Activated naive CD4-positive, alpha-beta T cell treated with anti-CD3 and anti-CD28 coated beads for 36 hours (primary cell): Measurements from ENCODE around the gene ANXA10. TPM values are rescaled to one million over a fixed set of nuclear protein-coding genes. Genes with fewer than 3 reads are reported as not detected.
"Not testable (repeated sequence)": the region's sequence is repeated elsewhere in the genome, so short reads cannot be mapped to it uniquely, and the experiment has no call there.

ENCODE experiments used
- CTCF ChIA-PET: fragments of 350-600 bp; sonication (Branson Sonifier 250); formaldehyde crosslinking; loops from one replicate; lab custom pipeline; 2021; ENCODE audit warnings: antibody characterized with exemption; lab: Charles Lee
- DNase-seq: peaks from one replicate; pipeline ENCODE4 v3.0.0-alpha.2; 2020
- H3K27ac Mint-ChIP-seq: one replicate; pipeline ENCODE4 v1.8.0; 2021; ENCODE audit warnings: mild to moderate bottlenecking, mixed read lengths
- H3K27me3 Mint-ChIP-seq: one replicate; pipeline ENCODE4 v1.8.0; 2021; ENCODE audit warnings: low read depth, mixed read lengths
- H3K36me3 Mint-ChIP-seq: one replicate; pipeline ENCODE4 v1.8.0; 2021; ENCODE audit warnings: low read depth, mixed read lengths
- H3K4me1 Mint-ChIP-seq: one replicate; pipeline ENCODE4 v1.8.0; 2021; ENCODE audit warnings: low read depth, mixed read lengths
- H3K4me3 Mint-ChIP-seq: one replicate; pipeline ENCODE4 v1.8.0; 2021; ENCODE audit warnings: mild to moderate bottlenecking, moderate library complexity, mixed read lengths
- H3K9me3 Mint-ChIP-seq: one replicate; pipeline ENCODE4 v1.8.0; 2021; ENCODE audit warnings: mixed read lengths
- intact Hi-C: fragments of 100-400 bp; cut with micrococcal nuclease; formaldehyde crosslinking; loops from one replicate; pipeline ENCODE4 v1.15.1; 2023
- total RNA-seq, 2 experiments: library from RNA; stranded (reverse); gene quantifications; one replicate each; pipeline ENCODE4 v1.2.3, GENCODE V29; 2021

ANXA10 gene
- total RNA-seq, 2 experiments from 2014 or later: not detected

- intact Hi-C loops: no loop called here
- Mint-ChIP-seq H3K9me3 (no peaks in the 10 kb centered on the region), H3K36me3 (no peaks in the 10 kb centered on the region), H3K27me3 (peaks cover 4% of the 10 kb centered on the region), H3K27ac (no peak overlapping the region), H3K4me1 (no peaks in the 10 kb centered on the region), H3K4me3 (no peak overlapping the region)
- CTCF ChIA-PET: no interaction called here
- DNase-seq: no peak
Measured at GRCh38 chr4:168124008-168124641, 31.8 kb downstream of the ANXA10 start.

- Mint-ChIP-seq H3K9me3 (no peaks in the 10 kb centered on the region), H3K27me3 (peaks cover 4% of the 10 kb centered on the region), H3K36me3 (no peaks in the 10 kb centered on the region), H3K4me3 (no peak overlapping the region), H3K4me1 (no peaks in the 10 kb centered on the region), H3K27ac (no peak overlapping the region)
- intact Hi-C loops: no loop called here
- CTCF ChIA-PET: interaction anchor here (0.7 kb wide), 1 partner anchor 11 kb away, joined by 3 read pairs; no protein-coding TSS in a partner anchor
- no peak for DNase-seq
Measured at GRCh38 chr4:168126952-168127351, 34.6 kb downstream of the ANXA10 start.

- Mint-ChIP-seq H3K9me3 (no peaks in the 10 kb centered on the region), H3K27me3 (peaks cover 6% of the 10 kb centered on the region), H3K36me3 (no peaks in the 10 kb centered on the region), H3K4me1 (no peaks in the 10 kb centered on the region), H3K4me3 (no peak overlapping the region), H3K27ac (no peak overlapping the region)
- intact Hi-C loops: no loop called here
- no peak for DNase-seq
- CTCF ChIA-PET: interaction anchor here (0.7 to 1.8 kb wide), 2 partner anchors 25 to 772 kb away, joined by 3 to 7 read pairs; no protein-coding TSS in a partner anchor
Measured at GRCh38 chr4:168128601-168129000, 36.3 kb downstream of the ANXA10 start.

- Mint-ChIP-seq H3K27me3 (peaks cover 4% of the 10 kb centered on the region), H3K27ac (no peak overlapping the region), H3K4me1 (no peaks in the 10 kb centered on the region), H3K9me3 (no peaks in the 10 kb centered on the region), H3K4me3 (no peak overlapping the region), H3K36me3 (no peaks in the 10 kb centered on the region)
- intact Hi-C loops: no loop called here
- CTCF ChIA-PET: interaction anchor here (0.6 to 1.8 kb wide), 2 partner anchors 18 to 24 kb away, joined by 3 to 7 read pairs; no protein-coding TSS in a partner anchor
- DNase-seq: no peak
Measured at GRCh38 chr4:168129046-168129772, 36.9 kb downstream of the ANXA10 start.

GRCh38 chr4:168129802-168130201 lies 37.5 kb downstream of the ANXA10 start:
- intact Hi-C loops: no loop called here
- Mint-ChIP-seq H3K27ac (no peak overlapping the region), H3K4me1 (no peaks in the 10 kb centered on the region), H3K36me3 (no peaks in the 10 kb centered on the region), H3K4me3 (no peak overlapping the region), H3K27me3 (peaks cover 4% of the 10 kb centered on the region), H3K9me3 (no peaks in the 10 kb centered on the region)
- CTCF ChIA-PET: interaction anchor here (1.8 kb wide), 1 partner anchor 24 kb away, joined by 7 read pairs; no protein-coding TSS in a partner anchor
- DNase-seq: no peak

- H3K4me1 Mint-ChIP-seq: no peaks in the 10 kb centered on the region
- H3K4me3 Mint-ChIP-seq: no peak overlapping the region
- H3K27ac Mint-ChIP-seq: no peak overlapping the region
- intact Hi-C loops: no loop called here
- no peak for DNase-seq
- H3K27me3 Mint-ChIP-seq: peaks cover 4% of the 10 kb centered on the region
- no peaks in the 10 kb centered on the region for H3K36me3 Mint-ChIP-seq
- CTCF ChIA-PET: interaction anchor here (0.7 kb wide), 1 partner anchor 508 kb away, joined by 3 read pairs; no protein-coding TSS in a partner anchor
- no peaks in the 10 kb centered on the region for H3K9me3 Mint-ChIP-seq
Measured at GRCh38 chr4:168131196-168131595, 38.9 kb downstream of the ANXA10 start.

- no peak for DNase-seq
- peaks cover 9% of the 10 kb centered on the region for H3K27me3 Mint-ChIP-seq
- no peaks in the 10 kb centered on the region for H3K4me1 Mint-ChIP-seq
- no peak overlapping the region for H3K27ac Mint-ChIP-seq
- no peaks in the 10 kb centered on the region for H3K36me3 Mint-ChIP-seq
- no peak overlapping the region for H3K4me3 Mint-ChIP-seq
- no peaks in the 10 kb centered on the region for H3K9me3 Mint-ChIP-seq
- CTCF ChIA-PET: no interaction called here
- intact Hi-C loops: no loop called here
Measured at GRCh38 chr4:168134651-168135050, 42.3 kb downstream of the ANXA10 start.

GRCh38 chr4:168135860-168136259 lies 43.5 kb downstream of the ANXA10 start:
- H3K27ac Mint-ChIP-seq, H3K27me3 Mint-ChIP-seq, intact Hi-C loops, H3K9me3 Mint-ChIP-seq, H3K4me1 Mint-ChIP-seq, CTCF ChIA-PET, H3K36me3 Mint-ChIP-seq, DNase-seq, H3K4me3 Mint-ChIP-seq: not testable (repeated sequence)

- H3K27me3 Mint-ChIP-seq: peaks cover 13% of the 10 kb centered on the region
- intact Hi-C loops, H3K4me3 Mint-ChIP-seq, H3K27ac Mint-ChIP-seq, CTCF ChIA-PET, H3K36me3 Mint-ChIP-seq, DNase-seq, H3K4me1 Mint-ChIP-seq, H3K9me3 Mint-ChIP-seq: not testable (repeated sequence)
Measured at GRCh38 chr4:168137695-168138094, 45.4 kb downstream of the ANXA10 start.

GRCh38 chr4:168138143-168138542 lies 45.8 kb downstream of the ANXA10 start:
- intact Hi-C loops: no loop called here
- Mint-ChIP-seq H3K9me3 (no peaks in the 10 kb centered on the region), H3K36me3 (no peaks in the 10 kb centered on the region), H3K27ac (no peak overlapping the region), H3K4me3 (no peak overlapping the region), H3K4me1 (no peaks in the 10 kb centered on the region), H3K27me3 (peaks cover 13% of the 10 kb centered on the region)
- DNase-seq: no peak
- CTCF ChIA-PET: no interaction called here

- Mint-ChIP-seq H3K4me1 (no peaks in the 10 kb centered on the region), H3K4me3 (no peak overlapping the region)
- CTCF ChIA-PET: no interaction called here
Measured at GRCh38 chr4:168139336-168139735, 47.0 kb downstream of the ANXA10 start.

GRCh38 chr4:168141733-168142132 lies 49.4 kb downstream of the ANXA10 start:
- no peak overlapping the region for H3K4me3 Mint-ChIP-seq
- no peak for DNase-seq
- H3K9me3 Mint-ChIP-seq: no peaks in the 10 kb centered on the region
- H3K36me3 Mint-ChIP-seq: no peaks in the 10 kb centered on the region
- H3K27ac Mint-ChIP-seq: no peak overlapping the region
- CTCF ChIA-PET: no interaction called here
- H3K27me3 Mint-ChIP-seq: peaks cover 13% of the 10 kb centered on the region
- H3K4me1 Mint-ChIP-seq: no peaks in the 10 kb centered on the region
- intact Hi-C loops: no loop called here

More at GRCh38 chr4:168139336-168139735, 47.0 kb downstream of the ANXA10 start:
- intact Hi-C loops: no loop called here
- no peak for DNase-seq
- Mint-ChIP-seq H3K9me3 (no peaks in the 10 kb centered on the region), H3K27ac (no peak overlapping the region), H3K27me3 (peaks cover 13% of the 10 kb centered on the region), H3K36me3 (no peaks in the 10 kb centered on the region)
